NCI-H526 (cell line): Measurements from ENCODE around the gene CTDSPL.
"Not testable (repeated sequence)": the region's sequence is repeated elsewhere in the genome, so short reads cannot be mapped to it uniquely, and the experiment has no call there.

ENCODE experiments used
- DNase-seq, 2 experiments: peaks; one replicate each; lab custom pipeline; 2025; lab: John Stamatoyannopoulos, UW

CTDSPL gene

DNA sequence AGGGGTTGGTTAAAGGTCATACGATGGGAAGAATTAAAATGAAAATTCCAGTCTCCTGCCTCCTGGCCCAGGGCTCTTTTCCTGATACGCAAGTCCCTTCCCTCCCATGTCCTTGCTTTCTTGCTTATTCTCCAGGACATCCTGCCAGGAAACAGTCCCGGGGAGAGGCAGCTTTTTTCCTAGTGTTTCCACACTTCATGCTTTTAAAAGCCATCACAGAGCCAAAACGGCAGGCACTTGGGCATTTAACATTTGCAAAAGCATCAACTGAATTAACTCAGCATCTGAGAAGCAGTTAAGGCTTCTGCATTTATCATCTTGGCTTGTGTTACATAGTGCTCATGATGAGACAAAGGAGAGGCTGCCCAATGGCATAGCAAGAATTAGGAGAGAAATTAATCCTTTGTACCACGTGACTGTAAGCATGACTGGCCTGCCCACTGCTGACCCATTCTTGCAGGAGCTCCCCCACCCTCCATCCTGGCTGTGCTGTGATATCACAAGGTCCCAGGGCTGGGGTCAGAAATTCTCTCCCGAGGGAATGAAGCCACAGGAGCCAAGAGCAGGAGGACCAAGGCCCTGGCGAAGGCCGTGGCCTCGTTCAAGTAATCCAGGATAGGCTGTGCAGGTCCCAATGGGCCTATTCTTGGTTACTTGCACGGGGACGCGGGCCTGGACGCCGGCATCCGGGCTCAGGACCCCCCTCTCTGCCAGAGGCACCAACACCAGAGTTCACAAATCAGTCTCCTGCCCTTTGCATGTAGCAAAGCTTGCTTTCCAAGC, 107.3 kb downstream of the CTDSPL start:
- DNase-seq = no peak

DNA sequence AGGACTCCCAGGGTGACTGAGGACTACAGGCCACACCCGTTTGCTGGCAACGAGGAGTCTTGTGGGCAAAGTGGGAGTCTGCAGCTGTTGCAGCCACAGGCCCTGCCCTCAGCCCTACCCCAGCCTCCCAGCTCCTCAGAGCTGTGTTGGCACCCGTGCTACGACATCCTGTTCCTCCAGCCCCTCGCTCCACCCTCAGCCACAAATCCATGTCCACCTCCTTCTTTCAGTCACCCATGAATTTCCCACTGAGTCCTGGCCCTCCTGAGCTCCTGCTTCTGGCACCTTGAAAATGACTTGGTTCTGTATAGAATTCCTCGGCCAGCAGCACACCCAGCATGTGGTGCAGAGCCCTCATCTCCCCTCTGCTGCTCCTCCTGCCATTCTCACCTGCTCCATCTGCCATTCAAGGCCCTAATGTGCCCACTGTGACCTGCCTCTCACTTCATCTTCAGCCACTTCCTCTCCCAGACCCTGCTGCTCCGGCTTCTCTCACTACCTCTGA, 108.0 kb downstream of the CTDSPL start:
- DNase-seq = no peak

DNA sequence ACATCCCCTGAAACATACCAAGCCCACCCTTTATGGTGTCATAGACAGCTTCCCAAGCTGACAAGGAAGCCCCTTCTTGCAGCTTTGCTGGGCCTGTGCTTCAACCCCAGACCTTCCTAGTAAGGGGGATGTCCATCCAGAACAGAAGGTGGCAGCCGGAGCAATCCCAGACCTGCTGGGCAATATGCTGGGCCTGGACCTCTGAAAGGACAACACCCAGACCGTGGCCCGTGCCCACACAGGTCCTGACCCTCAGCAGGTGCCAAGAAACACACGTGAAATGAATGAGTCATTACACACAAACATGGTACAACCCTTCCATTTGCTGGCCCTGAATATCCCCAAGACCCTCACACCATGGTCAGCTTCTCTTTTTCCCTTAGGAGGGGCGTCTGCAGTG, 109.1 kb downstream of the CTDSPL start:
- DNase-seq = no peak

DNA sequence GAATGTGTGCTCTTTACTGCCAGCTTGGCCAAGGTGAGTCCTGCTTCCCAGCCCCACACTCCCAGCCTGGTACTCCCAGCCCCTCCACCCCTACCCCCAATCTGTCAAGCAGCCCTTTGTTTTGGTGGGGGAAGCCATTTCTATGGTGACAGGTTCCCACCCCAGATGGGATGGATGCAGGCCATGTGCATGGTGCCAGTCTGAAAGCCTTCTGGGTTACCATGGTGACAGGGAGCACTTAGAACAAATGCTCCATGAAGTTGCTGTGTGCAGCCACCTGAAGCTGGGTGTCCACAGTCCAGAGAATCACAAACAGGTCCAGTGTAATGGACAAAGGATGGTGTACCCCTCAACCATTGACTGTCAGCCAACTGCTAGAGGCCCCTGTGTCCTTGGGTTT, 109.8 kb downstream of the CTDSPL start:
- DNase-seq = no peak

DNA sequence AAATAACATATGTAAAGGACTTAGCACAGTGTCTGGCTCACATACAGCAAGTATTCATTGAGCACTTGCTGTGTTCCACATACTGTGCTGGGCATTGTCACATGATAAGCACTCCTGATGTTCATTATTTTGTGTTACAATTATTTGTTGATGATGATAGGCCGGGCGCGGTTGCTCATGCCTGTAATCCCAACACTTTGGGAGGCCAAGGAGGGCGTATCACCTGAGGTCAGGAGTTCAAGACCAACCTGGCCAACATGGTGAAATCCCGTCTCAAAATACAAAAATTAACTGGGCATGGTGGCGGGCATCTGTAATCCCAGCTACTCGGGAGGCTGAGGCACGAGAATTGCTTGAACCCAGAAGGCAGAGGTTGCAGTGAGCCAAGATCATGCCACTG, 110.4 kb downstream of the CTDSPL start:
- DNase-seq = not testable (repeated sequence)

DNA sequence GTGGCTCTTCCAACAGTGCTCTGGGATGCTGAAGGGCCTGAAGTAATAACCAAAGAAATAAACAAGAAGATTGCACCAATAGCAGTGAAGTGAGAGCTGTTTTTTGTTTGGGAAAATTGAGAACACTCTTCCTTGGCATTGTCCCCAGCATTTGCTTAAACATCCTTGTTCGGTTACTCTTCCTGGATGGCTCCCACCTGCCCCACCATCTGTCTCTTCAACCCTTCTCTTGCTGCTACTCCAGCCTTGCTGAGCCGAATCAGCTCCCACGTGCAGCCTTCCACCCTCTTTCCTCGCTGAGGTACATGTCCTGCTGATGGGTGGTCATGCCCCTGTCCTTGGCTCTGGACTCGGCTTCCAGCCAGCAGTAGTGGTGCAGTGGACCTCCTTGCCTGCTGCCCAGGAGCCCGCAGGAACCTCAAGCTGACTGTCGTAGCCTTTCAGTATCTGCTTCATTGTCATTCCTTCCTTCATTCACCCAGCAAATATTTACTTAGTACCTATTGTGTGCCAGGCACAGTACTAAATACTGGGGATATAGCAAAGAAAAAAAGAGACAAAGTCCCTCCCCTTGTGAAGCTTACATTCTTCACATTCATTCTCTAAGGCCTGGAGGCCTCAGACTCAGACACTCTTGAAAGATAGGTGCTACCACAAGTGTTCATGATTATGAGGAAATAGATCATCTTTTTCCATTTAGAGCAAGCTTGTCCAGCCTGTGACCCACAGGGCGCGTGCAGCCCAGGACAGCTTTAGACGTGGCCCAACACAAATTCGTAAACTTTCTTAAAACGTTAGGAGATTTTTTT, 111.8 kb downstream of the CTDSPL start:
- DNase-seq = no peak

DNA sequence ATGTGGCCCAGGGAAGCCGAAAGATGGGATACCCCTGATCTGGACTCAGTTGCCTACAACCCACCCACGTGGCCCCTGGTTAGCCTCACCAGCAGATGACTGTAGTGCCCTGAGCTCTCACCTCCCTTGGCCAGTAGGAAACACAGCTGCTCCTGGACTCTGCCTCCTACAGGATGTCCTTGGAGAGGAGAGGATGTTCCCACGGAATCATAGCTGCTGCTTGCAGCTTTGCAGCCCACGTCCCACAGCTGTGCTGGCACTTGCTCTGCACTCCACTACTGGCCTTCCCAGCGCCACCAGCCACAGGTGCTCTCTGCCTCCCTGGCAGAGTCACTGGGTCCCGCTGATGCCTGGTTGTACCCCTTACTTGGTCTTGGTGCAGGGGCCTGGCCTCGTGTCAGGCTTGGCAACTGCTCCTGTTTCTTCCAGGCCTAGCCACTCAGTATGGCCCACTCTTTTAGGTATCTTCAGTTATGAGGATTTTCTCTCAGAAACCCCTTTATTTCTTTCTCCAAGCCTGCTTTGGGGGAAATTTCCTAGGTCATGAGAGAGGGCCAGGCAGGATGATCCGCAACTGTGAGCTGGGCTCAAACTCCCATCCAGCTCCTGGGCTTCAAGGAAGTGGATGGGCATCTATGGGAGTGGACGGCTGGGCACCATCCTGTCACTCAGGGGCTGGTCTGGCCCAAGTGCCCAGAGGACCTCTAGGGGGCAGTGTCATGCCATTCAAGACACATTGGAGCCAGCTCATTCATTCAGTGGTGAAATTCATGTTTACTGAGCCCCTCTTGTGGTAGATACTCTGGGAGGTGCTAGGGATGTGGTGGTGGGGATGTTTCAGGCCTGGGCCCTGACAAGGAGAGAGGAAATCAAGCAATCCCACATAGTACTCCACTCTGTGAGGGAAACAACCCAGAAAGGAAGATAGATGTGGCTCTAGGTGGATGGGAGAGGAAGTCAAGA, 112.7 kb downstream of the CTDSPL start:
- peak; percentile 34 to 73 for DNase-seq

DNA sequence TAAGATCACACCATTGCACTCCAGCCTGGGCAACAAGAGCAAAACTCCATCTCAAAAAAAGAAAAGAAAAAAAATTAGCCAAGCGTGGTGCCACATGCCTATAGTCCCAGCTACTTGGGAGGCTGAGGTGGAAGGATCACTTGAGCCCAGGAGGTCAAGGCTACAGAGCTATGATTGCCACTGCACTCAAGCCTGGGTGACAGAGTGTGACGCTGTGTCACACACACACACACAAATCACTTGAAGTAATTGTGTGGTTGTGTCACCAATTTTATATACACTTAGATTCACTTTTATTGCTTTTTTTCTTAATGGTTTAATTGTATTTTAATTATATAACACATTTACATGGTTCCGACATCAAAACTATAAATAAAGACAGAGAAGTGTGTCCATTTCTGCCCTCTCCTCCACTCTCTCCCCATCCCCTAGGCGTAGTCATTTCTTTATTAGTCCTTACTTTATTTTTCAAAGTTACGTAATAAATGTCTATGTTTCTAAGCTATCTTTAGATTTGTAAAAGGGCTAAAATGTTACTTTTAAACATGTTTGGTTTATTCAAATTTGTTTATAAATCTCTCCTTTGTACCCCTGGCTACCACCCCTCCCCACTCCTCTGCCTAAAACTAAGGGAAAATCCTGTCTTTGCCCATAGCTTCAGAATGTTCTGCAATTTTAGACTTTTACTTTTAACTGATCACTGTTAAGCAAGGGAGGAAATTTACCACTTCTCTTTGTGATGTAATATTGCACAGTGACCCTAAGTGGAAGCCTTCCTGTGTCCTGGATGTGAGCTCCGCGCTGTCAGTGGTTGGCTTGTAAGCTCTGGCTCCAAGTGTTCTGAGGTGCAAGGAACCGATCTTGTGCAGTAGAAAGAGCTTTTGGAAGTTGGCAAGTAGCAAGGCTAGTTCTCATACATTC, 118.1 kb downstream of the CTDSPL start:
- no peak for DNase-seq

DNA sequence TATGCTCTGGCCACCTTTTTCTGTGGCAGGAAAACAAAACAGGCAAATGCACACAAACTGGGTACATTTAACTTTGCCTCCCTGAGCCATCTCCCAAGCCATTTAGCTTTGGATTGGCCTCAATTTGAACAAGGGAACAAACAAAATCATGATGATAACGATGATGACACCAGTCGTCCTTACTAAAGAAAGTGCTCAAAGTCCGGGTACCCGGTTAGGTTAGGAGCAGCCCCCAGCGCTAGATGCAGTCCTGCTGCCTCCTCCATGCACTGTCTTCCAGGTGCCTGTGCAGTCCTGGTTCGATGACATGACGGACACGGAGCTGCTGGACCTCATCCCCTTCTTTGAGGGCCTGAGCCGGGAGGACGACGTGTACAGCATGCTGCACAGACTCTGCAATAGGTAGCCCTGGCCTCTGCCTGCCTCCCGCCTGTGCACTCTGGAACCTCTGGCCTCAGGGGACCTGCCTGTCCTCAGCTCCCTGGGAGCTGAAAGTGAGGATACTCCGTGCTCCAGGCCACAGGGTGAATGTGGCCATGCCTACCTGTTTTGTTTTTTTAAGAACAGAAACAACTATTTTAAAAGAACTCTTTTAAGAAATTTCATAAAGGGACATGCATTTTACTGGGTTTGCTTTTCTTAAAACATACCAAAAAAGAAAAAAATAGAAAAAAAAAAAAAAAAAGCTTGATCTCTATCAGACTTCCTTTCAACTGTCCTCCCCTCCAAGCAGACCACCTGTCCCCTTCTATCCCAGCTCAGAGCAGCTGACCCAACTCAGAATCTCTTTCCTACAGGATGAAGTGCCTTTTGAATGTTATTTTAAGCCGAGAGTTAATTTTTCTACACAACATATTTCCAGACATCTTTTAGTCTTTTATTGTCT, 119.0 kb downstream of the CTDSPL start:
- DNase-seq = no peak

DNA sequence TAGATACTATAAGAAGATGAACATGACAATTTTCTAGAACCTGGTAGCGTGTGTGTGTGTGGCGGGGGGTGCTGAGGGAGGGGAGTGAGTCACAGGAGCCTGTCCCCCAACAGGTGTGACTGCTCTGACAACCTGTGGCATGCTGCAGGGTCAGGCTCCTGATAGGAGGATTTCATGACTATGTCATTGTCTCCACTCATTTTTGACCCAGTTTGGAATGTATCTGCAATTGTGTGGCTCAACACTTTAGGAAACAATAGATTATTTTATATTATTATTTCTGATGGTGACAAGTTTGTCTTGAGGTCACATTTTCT, 119.6 kb downstream of the CTDSPL start:
- no peak for DNase-seq

DNA sequence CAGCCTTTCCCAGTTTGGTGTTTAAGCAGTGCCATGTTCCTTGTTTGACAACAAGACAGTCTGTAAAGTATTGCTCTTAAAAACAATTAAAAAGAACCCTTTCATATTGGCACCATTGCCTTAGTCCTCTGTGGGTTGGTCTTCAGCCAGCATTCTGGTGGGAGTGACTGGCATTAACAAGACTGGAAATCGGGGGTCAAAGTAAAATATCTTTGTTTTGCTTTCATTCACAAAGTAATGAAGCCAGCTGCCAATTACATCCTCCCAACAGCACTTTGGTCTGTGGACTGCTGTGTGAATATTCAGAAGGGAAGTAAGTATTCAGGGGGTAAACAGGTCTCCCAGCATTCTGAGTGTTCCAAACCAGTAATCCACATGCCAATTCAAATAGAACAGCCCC, 120.7 kb downstream of the CTDSPL start:
- DNase-seq = no peak

DNA sequence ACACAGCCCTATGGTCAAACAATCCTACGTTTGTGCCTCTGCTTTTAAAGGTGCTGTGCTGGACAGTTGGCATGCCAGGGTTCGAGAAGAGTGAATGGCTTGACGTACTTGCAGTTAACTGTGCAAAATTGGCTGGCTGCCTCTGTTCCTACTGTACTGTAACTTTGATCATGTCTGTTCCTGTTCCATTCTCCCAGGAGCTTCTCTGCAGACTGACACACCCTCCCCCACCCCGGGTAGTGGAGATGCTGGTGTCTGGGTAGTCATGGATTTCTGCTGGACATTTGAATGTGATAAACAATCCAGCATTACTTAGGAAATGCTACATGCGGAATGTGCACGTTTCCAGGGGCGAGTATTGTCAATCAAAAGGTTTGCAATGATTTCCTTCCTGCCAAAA, 122.4 kb downstream of the CTDSPL start:
- peak in 1 of 2 experiments; percentile 3 for DNase-seq

DNA sequence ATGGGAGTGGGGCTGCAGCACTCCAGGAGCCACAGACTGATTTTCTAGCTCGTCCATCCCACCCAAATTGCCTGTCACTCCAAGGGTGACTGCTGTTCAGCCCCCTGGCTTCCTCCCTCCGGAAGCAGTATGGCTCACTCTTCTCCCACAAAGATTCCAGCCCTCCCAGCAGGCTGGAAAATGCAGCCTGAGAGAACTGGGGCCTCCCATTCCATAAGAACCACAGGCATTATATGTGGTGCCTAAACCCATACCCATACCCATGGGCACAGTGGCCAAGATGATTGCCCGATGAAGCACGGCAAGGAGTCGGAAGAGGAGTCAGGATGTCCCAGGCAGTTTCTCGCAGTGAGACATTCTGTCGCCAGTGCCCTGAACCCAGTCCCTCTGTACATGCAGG, 122.9 kb downstream of the CTDSPL start:
- no peak for DNase-seq

DNA sequence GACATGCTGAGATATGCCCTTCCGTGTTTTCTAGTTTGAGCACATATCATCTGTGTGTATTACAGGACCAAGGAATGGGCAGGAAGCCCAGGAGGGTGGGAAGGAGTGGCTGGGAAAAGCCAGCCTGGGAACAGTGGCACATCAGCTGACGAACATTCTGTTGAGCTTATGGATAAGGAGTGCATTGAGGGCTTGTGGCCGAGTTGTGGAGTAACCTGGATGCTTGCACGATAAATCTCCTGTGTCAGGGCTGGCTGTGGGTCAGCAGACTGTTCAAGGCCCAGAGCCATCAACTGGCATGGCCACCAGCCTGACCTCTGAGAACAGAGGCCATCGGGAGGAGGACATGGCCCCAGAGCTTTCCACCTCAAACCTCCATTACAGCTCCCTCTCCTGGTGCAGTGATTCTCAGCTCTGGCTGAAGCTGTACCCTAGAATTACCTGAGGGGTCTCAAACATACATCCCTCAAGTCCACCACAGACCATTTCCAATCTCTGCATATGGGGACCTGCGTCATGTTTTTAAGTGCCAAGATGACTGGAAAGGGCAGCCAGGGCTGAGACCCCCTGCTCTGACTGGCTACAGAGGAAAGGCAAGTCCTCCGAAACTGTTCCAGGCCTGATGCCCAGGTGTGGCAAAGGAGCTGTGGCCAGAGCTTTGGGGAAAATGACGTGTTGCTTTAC, 124.1 kb downstream of the CTDSPL start:
- DNase-seq = no peak

DNA sequence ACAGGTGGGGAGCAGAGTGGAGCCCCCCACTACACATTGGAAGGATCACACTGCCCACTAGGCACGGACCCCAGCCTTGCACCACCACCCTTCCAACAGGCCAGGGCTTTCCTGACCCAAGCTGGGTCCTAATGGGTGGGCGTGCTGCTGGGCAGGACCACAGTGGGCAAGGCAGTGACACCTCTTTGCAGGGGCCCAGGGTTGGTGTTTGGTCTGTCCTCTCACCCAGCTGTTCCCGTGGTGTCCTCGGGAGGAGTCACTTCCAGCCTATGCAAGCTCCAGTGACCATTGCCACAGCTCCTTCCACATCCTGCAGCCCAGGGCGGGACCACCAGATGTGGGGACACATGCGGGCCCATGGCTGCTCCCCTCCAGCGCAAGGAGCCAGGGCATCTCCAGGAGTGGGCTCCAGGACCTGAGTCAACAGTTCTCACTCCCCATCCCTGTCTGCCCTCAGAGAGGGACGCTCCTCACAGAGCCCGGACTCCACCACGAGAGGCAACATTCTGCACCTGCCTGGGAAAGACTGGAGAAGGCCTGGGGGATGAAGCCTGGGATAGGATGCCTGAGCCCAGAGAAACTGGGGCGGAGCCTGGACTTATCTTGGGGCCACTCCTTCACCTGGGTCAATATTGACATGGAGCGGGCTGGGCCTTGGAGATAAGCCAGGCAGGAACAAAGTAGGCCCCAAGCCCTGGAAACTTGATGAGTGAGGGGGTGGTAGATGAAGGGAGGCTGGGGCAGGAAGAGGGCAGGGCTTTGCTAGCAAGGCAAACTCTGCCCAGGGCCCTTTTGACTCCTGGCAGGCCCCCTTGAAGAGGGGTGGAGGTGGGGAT, 125.0 kb downstream of the CTDSPL start:
- peak in 1 of 2 experiments; percentile 39 for DNase-seq

DNA sequence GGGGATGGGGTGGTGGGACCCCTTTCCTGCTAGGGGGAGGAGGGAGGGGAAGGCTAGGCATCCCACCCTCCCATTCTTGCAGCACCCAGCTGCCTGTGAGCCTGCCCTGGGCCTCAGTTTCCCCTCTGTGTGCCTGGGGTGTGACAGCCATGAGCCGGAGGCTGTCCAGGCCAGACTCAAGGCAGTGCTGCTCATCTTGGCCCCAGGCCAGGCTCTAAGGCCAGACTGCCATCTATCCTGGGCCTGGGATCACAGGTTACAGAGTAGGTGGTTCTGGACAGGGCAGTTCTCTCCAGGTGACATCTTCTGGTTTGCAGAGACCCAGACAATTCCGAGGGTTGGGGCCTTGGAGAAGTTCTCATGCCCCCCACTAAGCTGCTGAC, 125.6 kb downstream of the CTDSPL start:
- DNase-seq = no peak

DNA sequence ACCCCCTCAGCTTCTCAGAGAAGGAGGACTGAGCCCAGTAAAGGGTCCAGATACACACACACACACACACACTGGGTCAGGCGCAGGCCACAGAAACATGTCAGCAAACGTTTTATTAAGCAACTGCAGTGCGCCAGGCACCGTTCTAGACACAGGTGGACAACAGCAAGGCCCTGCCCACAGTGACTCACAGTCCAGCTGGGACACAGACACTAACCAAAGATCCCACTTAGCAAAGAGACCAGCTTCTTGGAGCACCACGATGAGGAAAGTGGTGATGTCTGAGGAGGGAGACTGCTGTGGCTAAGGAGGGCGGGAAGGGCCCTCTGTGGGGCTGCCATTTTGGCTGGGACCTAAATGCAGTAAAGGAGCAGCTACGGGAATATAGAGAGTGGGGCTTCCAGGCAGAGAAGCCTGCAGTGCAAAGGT, 126.1 kb downstream of the CTDSPL start:
- no peak for DNase-seq

DNA sequence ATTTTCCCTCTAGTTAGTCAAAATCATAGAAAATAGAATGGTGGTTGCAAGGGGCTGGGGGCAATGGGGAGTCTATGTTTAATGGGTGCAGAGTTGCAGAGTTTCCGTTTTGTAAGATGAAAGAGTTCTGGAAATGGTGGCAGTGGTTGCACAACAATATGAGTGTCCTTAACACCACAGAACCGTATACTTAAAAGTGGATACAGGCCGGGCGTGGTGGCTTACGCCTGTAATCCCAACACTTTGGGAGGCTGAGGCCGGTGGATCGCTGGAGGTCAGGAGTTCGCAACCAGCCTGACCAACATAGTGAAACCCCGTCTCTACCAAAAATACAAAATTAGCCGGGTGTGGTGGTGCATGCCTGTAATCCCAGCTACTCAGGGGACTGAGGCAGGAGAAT, 126.7 kb downstream of the CTDSPL start:
- DNase-seq = not testable (repeated sequence)
